Ascending aorta (tissue), 2 donors: ENCODE results near the gene LAMP2. TPM values are rescaled to one million over a fixed set of nuclear protein-coding genes. Genes with fewer than 3 reads are reported as not detected.

ENCODE experiments used
- DNase-seq, 2 donors: peaks; one replicate each; pipeline ENCODE4 v3.0.0-alpha.2; 2019; ENCODE audit warnings: low spot score in 2 of 2
- H3K27ac ChIP-seq, 2 donors: fragments of 200-600 bp; sonication (generic); one replicate each; pipeline ENCODE4 v1.5.1; 2016 to 2017; ENCODE audit warnings: mild to moderate bottlenecking in 1 of 2
- H3K27me3 ChIP-seq: fragments of 200-600 bp; sonication (generic); one replicate; pipeline ENCODE4 v1.5.1; 2017
- H3K36me3 ChIP-seq, 2 donors: fragments of 200-600 bp; sonication (generic); one replicate each; pipeline ENCODE4 v1.5.1; 2016
- H3K4me1 ChIP-seq, 2 donors: fragments of 200-600 bp; sonication (generic); one replicate each; pipeline ENCODE4 v1.5.1; 2016 to 2017; ENCODE audit warnings: mild to moderate bottlenecking in 1 of 2
- H3K4me3 ChIP-seq, 2 donors: fragments of 200-600 bp; sonication (generic); one replicate each; pipeline ENCODE4 v1.5.1; 2016 to 2017; ENCODE audit warnings: mild to moderate bottlenecking in 1 of 2
- H3K9me3 ChIP-seq, 2 donors: fragments of 200-600 bp; sonication (generic); one replicate each; pipeline ENCODE4 v1.5.1; 2016
- CTCF ChIP-seq, 3 experiments: fragments of 200-600 bp in 2 of 3; fragments of 450-650 bp in 1 of 3; sonication (generic) in 2 of 3; IDR thresholded peaks; one replicate each; pipeline ENCODE4 v1.5.1; 2016 to 2019; ENCODE audit warnings: antibody characterized with exemption in 3 of 3, mild to moderate bottlenecking in 1 of 3, moderate library complexity in 1 of 3
- intact Hi-C: fragments of 100-400 bp; cut with DNase I; formaldehyde crosslinking; loops from one replicate; pipeline ENCODE4 v1.15.1; 2023
- total RNA-seq: library from RNA; depleted of rRNA; stranded (reverse); fragments of >200 nt; gene quantifications from one replicate; pipeline ENCODE4 v1.1.0, GENCODE V29; 2016

The LAMP2 gene
- total RNA-seq, 1 donor from 2014 or later = 60.1 TPM

DNA sequence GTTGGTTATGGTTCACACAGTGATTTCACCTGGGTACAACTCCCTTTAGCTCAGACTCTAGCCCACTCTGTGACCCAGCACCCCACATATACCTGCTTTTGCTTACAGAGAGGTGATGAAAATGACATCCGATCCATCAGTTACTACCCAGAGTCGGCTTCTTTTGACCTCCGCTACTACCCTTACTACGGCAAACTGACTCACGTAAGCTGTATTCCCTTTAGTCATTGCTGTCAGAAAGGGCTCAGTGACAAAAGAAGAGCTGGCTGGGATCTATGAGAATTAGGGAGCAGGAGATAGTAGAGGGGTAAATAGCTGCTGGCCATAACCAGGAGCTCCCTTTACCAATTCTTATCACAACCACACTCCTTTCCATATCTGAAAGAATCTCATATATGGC, 90.5 kb downstream of the LAMP2 start:
- DNase-seq = no peak
- intact Hi-C loops = no loop called here
- no peaks in the 10 kb centered on the region for H3K36me3 ChIP-seq
- no peaks in the 10 kb centered on the region for H3K27me3 ChIP-seq
- H3K27ac ChIP-seq = no peak overlapping the region
- no peaks in the 10 kb centered on the region for H3K4me1 ChIP-seq
- no peaks in the 10 kb centered on the region for H3K9me3 ChIP-seq
- TF ChIP-seq CTCF (IDR thresholded peaks at IDR 0.05) = no peak
- no peak overlapping the region for H3K4me3 ChIP-seq

Other genes with a start within 250 kb of the LAMP2 start
- gene ZBTB33, start 218.5 kb downstream of the LAMP2 start, total RNA-seq = 3.6 TPM
- gene TMEM255A, start 157.8 kb downstream of the LAMP2 start, total RNA-seq = not detected
- not detected for gene ATP1B4, start 107.2 kb downstream of the LAMP2 start, total RNA-seq
- gene CUL4B, start 91.7 kb upstream of the LAMP2 start, total RNA-seq = 22.7 TPM
- gene MCTS1, start 134.8 kb upstream of the LAMP2 start, total RNA-seq = not detected
- gene C1GALT1C1, start 160.8 kb upstream of the LAMP2 start, total RNA-seq = 43.4 TPM